Kidney capillary endothelial cell (primary cell): ENCODE data around the gene HMOX2.

Experiments
- DNase-seq: peaks from one replicate; pipeline ENCODE4 v3.0.0-alpha.2; 2018; ENCODE audit warnings: low spot score

HMOX2 gene

GRCh38 chr16:4465977-4466779 is 10.0 kb upstream of the HMOX2 start:
- DNase-seq: no peak

- no peak for DNase-seq
Observed at GRCh38 chr16:4467916-4468315, 8.3 kb upstream of the HMOX2 start.

- DNase-seq: no peak
Observed at GRCh38 chr16:4468972-4469371, 7.2 kb upstream of the HMOX2 start.

- DNase-seq: no peak
Observed at GRCh38 chr16:4471869-4472268, 4.3 kb upstream of the HMOX2 start.

DNA sequence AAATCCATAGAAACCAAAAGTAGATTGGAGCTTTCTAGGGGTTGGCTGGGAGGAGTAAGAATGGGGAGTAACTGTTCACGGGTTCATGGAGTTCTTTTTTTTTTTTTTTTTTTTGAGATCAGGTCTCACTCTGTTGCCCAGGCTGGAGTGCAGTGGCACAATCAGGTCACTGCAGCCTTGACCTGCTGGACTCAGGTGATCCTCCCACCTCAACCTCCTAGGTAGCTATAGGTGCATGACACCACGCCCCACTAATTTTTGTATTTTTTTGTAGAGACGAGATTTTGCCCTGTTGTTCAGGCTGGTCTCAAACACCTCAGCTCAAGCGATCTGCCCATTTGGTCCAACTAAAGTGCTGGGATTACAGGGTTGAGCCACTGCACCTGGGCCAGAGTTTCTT is 3.3 kb upstream of the HMOX2 start:
- DNase-seq: no peak

GRCh38 chr16:4474192-4474961 is 1.8 kb upstream of the HMOX2 start, which contains the start of gene NMRAL1:
Gene NMRAL1, minus strand, starts transcription at chr16:4474625. Its CDS starts 493 bp downstream, at chr16:4474132.
- DNase-seq: peak; percentile 80

GRCh38 chr16:4477966-4478365 is 1.8 kb downstream of the HMOX2 start:
- DNase-seq: peak; percentile 85

DNA sequence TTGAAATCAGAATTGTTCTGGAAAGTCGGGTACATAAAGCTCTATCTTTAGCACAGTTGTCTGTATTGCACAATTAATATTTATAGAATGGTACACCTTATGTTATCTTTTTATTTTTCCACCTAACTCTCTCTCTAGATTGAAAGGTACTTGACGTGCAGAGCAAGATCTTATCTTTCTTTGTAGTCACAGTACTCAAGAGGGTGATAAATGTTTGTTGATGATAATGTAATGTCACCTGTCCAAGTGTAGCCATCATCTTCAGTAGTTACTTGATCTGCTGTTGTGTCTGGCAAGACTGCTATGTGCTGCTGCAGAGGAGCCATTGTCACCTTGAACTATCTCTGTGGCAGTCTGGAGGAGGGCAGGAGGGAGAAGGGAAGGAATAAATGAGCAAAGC is 5.3 kb downstream of the HMOX2 start:
- DNase-seq: no peak

DNA sequence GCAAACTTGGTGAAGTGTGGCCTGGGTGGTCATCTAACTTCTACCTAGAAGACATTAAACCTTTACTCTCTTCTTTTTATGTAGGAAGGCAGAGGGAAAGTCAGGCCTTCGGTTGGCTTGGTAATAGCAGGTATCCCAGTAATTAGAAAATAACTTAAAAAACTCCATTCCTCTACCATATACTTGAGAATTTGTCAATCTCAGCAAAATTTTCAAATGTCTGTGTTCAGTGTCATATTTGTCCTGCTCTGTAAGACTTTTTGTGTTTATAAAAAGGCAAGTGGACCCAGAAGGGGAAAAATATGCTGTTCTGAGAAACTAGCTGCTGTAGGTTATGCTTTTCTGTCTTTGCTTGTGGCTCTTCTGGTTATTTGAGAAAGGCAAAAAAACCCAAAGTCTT is 5.8 kb downstream of the HMOX2 start:
- DNase-seq: no peak

- no peak for DNase-seq
Observed at GRCh38 chr16:4486126-4486893, 10.1 kb downstream of the HMOX2 start.

DNA sequence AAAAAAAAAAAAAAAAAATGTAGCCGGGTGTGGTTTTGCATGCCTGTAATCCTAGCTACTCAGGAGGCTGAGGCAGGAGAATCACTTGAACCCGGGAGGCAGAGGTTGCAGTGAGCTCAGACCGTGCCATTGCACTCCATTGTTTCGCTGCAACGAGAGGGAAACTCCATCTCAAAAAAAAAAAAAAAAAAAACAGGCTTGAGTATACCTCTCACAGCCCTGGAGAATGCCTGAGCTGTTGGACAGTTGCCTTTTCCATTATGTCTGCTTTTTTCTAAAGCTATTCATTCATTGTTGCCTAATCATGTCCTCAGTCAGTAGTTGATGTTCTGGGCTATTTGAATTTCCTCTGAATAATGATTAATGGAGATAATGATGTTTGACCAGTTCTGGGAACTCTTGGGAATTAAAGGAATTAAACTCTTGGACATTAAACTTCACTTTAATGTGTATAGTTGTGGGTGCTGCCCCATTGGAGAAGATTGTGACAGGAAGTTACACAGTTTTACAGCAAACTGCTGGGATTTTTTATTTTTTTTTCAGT is 11.8 kb downstream of the HMOX2 start:
- DNase-seq: no peak

DNA sequence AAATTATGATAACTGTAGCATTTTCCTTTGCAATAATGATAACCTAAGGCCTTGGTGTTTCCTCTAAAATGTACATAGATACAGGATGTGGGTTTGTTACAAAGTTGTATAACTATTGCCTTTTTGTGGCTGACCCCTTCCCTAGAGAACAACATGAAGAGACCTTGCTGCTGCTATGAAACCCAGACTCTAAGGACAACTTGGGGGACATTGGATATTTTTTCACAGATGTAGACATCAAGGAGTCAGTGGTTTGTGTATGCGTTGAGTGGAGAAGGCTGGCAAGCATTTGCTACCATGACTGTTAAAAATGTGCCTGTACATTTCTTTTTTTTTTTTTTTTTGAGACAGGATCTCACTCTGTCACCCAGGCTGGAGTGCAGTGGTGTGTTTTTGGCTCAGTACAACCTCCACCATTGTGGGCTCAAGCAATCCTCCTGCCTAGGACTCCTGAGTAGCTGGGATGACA is 12.3 kb downstream of the HMOX2 start:
- DNase-seq: no peak

GRCh38 chr16:4489030-4489429 is 12.8 kb downstream of the HMOX2 start:
- no peak for DNase-seq

- no peak for DNase-seq
Observed at GRCh38 chr16:4491898-4492297, 15.7 kb downstream of the HMOX2 start.

- DNase-seq: peak; percentile 53
Observed at GRCh38 chr16:4494746-4495490, 18.7 kb downstream of the HMOX2 start.

GRCh38 chr16:4495766-4496165 is 19.6 kb downstream of the HMOX2 start:
- DNase-seq: no peak

- no peak for DNase-seq
Observed at GRCh38 chr16:4496305-4496704, 20.1 kb downstream of the HMOX2 start.

DNA sequence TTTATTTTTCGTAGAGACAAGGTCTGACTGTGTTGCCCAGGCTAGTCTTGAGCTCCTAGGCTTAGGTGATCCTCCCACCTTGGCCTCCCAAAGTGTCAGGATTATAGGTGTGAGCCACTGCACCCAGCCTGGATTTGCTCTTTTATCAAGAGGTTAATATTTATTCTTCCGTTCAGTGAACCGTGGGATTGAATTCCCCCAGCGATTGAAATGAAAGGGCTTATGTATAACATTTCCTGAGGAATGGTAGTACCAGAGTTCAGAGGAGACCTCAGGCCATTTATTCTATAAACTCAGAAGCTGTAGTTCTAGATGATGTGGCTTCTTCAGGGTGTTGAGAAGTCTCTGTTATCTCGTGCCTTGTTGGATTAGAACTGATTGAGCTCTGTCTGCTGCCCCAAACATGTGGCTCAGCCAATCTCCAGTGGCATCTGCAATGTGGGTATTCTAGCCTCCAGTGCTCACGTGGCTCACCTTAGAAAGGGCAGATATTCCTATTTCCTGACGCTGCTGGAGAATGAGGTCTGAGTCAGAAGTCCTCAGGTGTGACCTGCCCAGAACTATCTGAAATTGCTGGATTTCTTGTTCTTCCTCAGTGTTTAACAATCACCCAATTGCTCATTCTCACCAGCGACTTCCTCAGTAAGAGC is 22.5 kb downstream of the HMOX2 start:
- no peak for DNase-seq

GRCh38 chr16:4499196-4499555 is 23.0 kb downstream of the HMOX2 start:
- DNase-seq: no peak

GRCh38 chr16:4500272-4500671 is 24.1 kb downstream of the HMOX2 start:
- DNase-seq: peak; percentile 73

DNA sequence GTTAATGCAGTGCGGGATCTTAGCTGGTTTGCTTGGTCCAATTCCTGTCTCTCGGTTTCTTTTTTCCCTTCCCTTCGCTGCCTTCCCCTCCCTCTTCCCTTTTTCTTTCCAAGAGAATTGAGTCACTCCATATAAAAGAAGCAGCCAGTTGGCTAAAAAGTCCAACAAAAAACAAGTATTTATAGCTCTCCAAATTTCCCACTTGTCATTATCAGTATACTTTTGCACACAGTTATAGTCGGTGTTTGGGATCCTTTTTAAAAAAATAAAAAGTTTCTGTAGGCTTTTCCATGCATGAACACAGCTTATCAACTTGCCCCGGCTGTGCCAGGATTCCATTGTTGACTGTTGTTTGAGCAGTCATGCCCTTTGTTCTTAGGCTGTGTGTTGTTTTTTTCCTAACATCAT is 24.9 kb downstream of the HMOX2 start:
- DNase-seq: no peak
